ENCODE measurements around the gene CRACR2B.

DNA sequence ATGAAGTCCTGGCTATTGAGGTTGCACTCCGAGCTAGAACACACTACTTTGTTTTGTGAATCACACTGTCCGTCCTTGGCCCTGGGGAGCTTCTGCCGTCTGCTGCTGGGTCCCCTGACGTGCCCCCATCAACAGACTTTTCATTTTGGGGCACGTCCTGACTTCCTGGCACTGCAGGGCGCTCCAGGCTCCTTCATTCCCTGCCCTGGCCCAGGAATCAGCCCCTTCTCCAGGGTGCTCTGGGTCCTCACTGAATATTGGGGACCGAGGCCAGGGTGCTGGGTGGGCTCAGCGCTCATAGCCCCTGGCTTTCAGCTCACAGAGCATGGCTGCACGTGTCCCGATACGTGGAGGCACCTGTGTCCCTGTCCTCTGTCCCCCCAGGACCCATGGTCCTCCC lies 37.2 kb downstream of the CRACR2B start:
- TF ChIP-seq, protein P1, sequence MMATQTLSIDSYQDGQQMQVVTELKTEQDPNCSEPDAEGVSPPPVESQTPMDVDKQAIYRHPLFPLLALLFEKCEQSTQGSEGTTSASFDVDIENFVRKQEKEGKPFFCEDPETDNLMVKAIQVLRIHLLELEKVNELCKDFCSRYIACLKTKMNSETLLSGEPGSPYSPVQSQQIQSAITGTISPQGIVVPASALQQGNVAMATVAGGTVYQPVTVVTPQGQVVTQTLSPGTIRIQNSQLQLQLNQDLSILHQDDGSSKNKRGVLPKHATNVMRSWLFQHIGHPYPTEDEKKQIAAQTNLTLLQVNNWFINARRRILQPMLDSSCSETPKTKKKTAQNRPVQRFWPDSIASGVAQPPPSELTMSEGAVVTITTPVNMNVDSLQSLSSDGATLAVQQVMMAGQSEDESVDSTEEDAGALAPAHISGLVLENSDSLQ (IDR thresholded peaks at IDR 0.05): no peak
- TF ChIP-seq ZNF384 (IDR thresholded peaks at IDR 0.05): no peak
- no peak for TF ChIP-seq LEF1 (IDR thresholded peaks at IDR 0.05; ENCODE audit: borderline replicate concordance)
- TF ChIP-seq L3MBTL2 (conservative IDR thresholded peaks at IDR 0.05): no peak
- no peak for TF ChIP-seq FOXA1 (IDR thresholded peaks at IDR 0.05)
- TF ChIP-seq NFRKB (IDR thresholded peaks at IDR 0.05): no peak
- no peak for TF ChIP-seq FOXM1 (IDR thresholded peaks at IDR 0.05; ENCODE audit: borderline replicate concordance)
- no peak for TF ChIP-seq ARNT (IDR thresholded peaks at IDR 0.05)
- no peak for TF ChIP-seq SUZ12 (IDR thresholded peaks at IDR 0.05)
- TF ChIP-seq ELF4 (IDR thresholded peaks at IDR 0.05): no peak
- TF ChIP-seq TARDBP (IDR thresholded peaks at IDR 0.05): no peak
- TF ChIP-seq SP1 (IDR thresholded peaks at IDR 0.05): no peak
- no peak for TF ChIP-seq BHLHE40 (IDR thresholded peaks at IDR 0.05; ENCODE audit: borderline replicate concordance)

Data from HEK293T (cell line).